AG10803 (cell line): ENCODE results near the gene C19orf81.

Source experiments
- DNase-seq: peaks from one replicate; pipeline ENCODE4 v3.0.0; 2010; ENCODE audit warnings: low read depth
- H3K4me3 ChIP-seq: 2 replicates; pipeline ENCODE4 v1.5.1; 2011; ENCODE audit warnings: mild to moderate bottlenecking, low read length, control low read depth
- TF ChIP-seq, protein P1 (sequence below): conservative IDR thresholded peaks from 2 replicates; pipeline ENCODE4 v1.5.1; 2011; ENCODE audit warnings: mild to moderate bottlenecking, low read length, control low read depth, inconsistent platforms

C19orf81 gene

GRCh38 chr19:50702158-50702870 is 53.1 kb downstream of the C19orf81 start:
- H3K4me3 ChIP-seq, result no peak overlapping the region
- no peak for DNase-seq
- TF ChIP-seq, protein P1, sequence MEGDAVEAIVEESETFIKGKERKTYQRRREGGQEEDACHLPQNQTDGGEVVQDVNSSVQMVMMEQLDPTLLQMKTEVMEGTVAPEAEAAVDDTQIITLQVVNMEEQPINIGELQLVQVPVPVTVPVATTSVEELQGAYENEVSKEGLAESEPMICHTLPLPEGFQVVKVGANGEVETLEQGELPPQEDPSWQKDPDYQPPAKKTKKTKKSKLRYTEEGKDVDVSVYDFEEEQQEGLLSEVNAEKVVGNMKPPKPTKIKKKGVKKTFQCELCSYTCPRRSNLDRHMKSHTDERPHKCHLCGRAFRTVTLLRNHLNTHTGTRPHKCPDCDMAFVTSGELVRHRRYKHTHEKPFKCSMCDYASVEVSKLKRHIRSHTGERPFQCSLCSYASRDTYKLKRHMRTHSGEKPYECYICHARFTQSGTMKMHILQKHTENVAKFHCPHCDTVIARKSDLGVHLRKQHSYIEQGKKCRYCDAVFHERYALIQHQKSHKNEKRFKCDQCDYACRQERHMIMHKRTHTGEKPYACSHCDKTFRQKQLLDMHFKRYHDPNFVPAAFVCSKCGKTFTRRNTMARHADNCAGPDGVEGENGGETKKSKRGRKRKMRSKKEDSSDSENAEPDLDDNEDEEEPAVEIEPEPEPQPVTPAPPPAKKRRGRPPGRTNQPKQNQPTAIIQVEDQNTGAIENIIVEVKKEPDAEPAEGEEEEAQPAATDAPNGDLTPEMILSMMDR, result no peak

- DNase-seq, result no peak
- no peak overlapping the region for H3K4me3 ChIP-seq
- TF ChIP-seq, protein P1, result no peak
Measured at GRCh38 chr19:50702871-50703829, 53.9 kb downstream of the C19orf81 start.

- TF ChIP-seq, protein P1, result peak; percentile 13; the same call in 1 of the 2 replicates
- no peak for DNase-seq
- H3K4me3 ChIP-seq, result no peak overlapping the region
Measured at GRCh38 chr19:50703915-50704796, 54.9 kb downstream of the C19orf81 start.

- DNase-seq, result peak; percentile 67
- H3K4me3 ChIP-seq, result no peak overlapping the region
- TF ChIP-seq, protein P1, result peak; percentile 91
Measured at GRCh38 chr19:50705422-50706019, 56.3 kb downstream of the C19orf81 start.

GRCh38 chr19:50706387-50706786 is 57.1 kb downstream of the C19orf81 start:
- no peak for DNase-seq
- TF ChIP-seq, protein P1, result no peak
- no peak overlapping the region for H3K4me3 ChIP-seq

DNA sequence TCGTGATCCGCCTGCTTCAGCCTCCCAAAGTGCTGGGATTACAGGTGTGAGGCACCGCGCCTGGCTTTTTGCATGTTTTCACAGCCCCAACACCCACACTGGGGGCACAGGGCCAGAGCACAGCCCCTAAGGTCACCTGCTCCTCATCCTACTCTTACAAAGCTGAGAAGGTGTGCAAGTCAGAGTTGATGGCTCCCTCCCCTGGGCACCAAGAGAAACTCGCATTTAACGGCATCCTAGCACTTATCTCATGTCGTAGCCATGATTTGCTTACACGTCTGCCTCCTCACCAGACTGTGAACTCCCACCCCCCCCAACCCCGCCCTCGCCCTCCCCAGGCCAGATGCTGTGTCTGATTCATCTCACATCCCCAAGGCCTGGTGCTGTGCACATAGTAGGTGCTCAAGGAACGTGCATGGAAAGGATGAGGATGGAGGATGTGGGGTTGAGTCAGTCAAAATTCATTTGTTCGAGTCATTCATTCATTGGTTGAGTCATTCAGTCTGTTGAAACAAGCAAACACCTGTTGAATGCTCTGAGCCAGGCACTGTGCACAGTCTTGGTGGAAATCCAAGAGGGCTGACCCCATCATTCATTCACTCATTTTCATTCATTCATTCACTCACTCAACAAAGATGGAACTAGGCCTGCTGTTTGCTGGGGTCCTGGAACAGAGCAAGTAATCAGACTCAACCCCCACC is 59.1 kb downstream of the C19orf81 start:
- DNase-seq, result no peak
- TF ChIP-seq, protein P1, result no peak
- no peak overlapping the region for H3K4me3 ChIP-seq
